Fibroblast of pulmonary artery (primary cell): ENCODE data around the gene FAM174A.

Experiments
- DNase-seq: peaks from one replicate; pipeline ENCODE4 v3.0.0-alpha.2; 2010; ENCODE audit warnings: low read depth
- H3K4me3 ChIP-seq: replicated peaks from 2 replicates; pipeline ENCODE4 v1.5.1; 2011; ENCODE audit warnings: low read depth, mild to moderate bottlenecking, control low read depth, low read length, moderate library complexity
- CTCF ChIP-seq: IDR thresholded peaks from 2 replicates; pipeline ENCODE4 v1.5.1; 2011; ENCODE audit warnings: mild to moderate bottlenecking, control low read depth, low read length, inconsistent platforms; ENCODE audit errors: missing control alignments

The FAM174A gene

DNA sequence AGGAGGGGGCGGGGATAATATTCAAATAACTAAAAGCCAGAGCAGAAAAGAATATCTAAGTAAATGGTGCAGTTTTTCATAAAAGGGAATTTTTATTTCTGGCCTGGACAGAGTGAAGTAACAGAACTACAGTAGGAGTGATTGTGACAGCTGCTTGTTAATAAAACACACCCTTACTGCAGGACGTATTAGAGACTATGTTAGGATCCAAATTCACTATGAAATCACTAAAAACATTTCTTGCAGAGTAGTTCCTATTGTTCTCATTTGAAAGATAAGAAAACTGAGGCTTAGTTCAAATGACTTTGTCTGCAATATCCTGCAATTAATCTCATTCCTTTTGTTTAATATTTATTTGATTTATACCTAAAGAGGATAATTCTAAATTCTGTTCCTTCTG is 39.5 kb downstream of the FAM174A start:
- no peak overlapping the region for H3K4me3 ChIP-seq
- no peak for TF ChIP-seq CTCF
- DNase-seq, result no peak

- no peak for TF ChIP-seq CTCF
- H3K4me3 ChIP-seq, result no peak overlapping the region
Observed at GRCh38 chr5:100575815-100576214, 40.6 kb downstream of the FAM174A start.

GRCh38 chr5:100576217-100576751 is 41.1 kb downstream of the FAM174A start:
- no peak overlapping the region for H3K4me3 ChIP-seq
- no peak for TF ChIP-seq CTCF

More at GRCh38 chr5:100575815-100576214, 40.6 kb downstream of the FAM174A start:
- DNase-seq, result peak; percentile 16

DNA sequence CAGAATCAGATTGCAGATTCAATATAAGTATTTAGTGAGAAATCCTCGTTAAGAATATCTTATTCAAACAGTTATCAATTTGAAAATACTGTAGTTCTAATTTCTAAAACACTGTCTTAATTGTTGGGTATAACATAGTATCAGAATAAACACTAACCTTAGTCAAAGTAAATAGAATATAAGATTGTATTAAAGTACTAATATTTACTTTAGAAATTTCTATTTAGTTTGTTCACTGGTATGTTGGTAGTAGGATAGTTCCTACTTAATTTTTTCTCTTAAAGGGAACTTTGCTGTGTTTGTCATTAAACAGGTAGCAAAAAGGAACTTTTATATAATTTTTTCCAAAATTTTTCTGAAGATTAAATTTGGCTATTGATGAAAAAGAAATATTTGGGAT is 42.3 kb downstream of the FAM174A start:
- H3K4me3 ChIP-seq, result no peak overlapping the region
- TF ChIP-seq CTCF, result no peak
- DNase-seq, result no peak

More at GRCh38 chr5:100576217-100576751, 41.1 kb downstream of the FAM174A start:
- DNase-seq, result peak; percentile 16

DNA sequence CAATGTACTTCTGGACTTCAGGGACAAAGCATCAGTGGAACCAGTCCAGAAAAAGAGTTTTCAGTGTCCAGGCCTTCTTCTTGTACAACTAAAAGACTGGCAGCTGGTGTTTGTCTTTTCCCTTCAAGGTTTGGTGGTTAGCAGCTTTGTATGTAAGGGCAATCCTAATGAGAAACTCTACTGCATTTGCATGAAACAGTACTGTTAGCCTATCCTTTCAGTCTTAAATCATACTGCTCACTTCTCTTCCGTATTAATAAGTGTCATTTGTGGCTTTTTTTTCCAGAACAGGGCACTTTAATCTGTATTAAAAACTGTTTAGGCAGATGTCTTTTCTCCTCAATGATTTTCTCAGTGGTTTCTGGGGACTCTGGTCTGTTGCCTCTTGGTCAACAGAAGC is 48.9 kb downstream of the FAM174A start:
- no peak for TF ChIP-seq CTCF
- no peak for DNase-seq
- no peak overlapping the region for H3K4me3 ChIP-seq

DNA sequence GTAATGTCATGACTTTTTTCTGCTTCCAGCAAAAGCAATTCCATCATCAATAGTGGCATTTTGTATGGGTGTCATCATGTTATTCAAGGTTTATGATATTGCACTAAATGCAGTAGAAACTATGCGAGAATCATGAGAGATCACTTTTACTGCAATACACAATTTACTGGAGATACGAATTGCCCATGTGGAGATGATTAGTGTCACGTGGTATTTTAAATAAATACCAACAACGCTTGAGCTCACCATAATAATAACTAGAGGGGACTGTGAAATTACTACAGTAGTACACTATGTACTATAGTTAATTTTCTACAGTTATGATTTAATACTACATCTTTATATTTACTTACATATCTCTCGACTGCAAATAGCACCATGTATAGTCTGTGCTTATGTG is 49.7 kb downstream of the FAM174A start:
- TF ChIP-seq CTCF, result no peak
- no peak for DNase-seq
- H3K4me3 ChIP-seq, result no peak overlapping the region

DNA sequence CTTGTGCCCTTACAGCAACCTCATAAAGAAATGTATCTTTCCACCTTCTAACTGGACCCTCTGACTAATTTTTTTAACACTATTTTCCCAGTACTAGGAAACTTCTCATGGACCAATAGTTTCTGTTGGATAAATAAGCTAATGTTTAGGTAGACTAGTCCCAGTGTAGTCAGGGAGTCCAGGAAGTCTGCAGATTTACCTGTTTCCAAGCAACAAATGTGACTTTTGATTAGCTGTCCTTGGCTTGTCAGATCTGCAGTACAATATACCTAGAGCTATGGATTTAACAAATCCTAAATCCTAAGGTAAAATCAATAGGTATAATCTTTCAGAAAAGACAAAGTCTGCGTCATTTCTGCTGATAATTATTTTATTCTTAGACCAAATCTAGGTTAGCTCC is 55.7 kb downstream of the FAM174A start:
- no peak for TF ChIP-seq CTCF
- DNase-seq, result no peak
- no peak overlapping the region for H3K4me3 ChIP-seq
